ENCODE measurements around the gene HDAC4. TPM values are rescaled to one million over a fixed set of nuclear protein-coding genes. Genes with fewer than 3 reads are reported as not detected.
A peak's percentile ranks its signal among the peaks of the same experiment; 100 is the strongest.

HDAC4 gene
- total and polyA plus RNA-seq, 9 donors, result 7.0 to 74.0 (median 46.3) TPM

DNA sequence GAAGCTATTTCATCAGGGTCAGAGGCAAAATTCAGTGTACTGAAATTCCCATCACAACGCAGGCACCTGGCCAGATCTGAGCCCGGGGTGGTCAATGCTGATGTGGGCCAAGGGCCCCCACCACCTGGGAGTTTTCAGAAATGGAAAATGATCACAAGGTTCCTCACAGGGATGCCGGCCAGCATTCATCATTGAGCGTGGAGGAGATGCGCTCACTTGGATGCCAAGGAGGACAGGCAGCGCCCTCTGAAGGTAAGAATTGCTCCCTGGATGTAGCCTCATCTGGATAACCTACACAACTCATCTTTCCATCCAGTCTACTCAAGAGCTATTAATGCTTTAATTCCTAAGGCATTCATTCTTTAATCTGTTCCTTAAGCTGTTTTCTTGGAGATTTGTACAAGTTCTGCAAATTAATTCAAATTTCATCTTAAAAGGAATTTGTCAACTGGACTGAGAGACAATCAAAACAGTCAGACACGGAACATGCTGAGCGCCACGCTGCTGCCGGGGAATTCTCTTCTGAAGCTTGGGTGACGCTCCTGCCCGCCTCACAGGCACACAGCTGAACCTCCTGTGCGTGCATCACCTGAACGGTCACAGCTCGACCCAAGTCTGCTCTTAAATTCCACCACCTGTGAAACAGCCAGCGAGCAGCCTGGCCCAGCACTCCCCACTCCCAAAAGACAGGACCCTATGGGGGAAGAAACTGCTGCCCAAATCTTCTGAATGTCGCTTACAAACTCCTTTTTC is 206.7 kb downstream of the HDAC4 start:
- no peaks in the 10 kb centered on the region for H3K36me3 ChIP-seq
- WGBS, 3 donors, result 70 to 75% (median 70%) methylated on average over 17 of the region's 17 CpGs
- no peak overlapping the region for H3K4me3 ChIP-seq
- no peaks in the 10 kb centered on the region for H3K9me3 ChIP-seq
- TF ChIP-seq POLR2A (IDR thresholded peaks at IDR 0.05), result no peak
- TF ChIP-seq EP300 (IDR thresholded peaks at IDR 0.05), result no peak
- no peaks in the 10 kb centered on the region for H3K27me3 ChIP-seq
- H3K4me1 ChIP-seq (ENCODE audit: insufficient read depth), result peaks cover 3% of the 10 kb centered on the region
- no peak overlapping the region for H3K27ac ChIP-seq
- peak in 4 of 5 donors; percentile 19 to 31 (median 26) for DNase-seq
- intact Hi-C loops (cut with DNase I), result loop anchor here in 1 of 4 donors (10.0 kb wide), 1 partner anchor 701 kb away; no protein-coding TSS in a partner anchor

DNA sequence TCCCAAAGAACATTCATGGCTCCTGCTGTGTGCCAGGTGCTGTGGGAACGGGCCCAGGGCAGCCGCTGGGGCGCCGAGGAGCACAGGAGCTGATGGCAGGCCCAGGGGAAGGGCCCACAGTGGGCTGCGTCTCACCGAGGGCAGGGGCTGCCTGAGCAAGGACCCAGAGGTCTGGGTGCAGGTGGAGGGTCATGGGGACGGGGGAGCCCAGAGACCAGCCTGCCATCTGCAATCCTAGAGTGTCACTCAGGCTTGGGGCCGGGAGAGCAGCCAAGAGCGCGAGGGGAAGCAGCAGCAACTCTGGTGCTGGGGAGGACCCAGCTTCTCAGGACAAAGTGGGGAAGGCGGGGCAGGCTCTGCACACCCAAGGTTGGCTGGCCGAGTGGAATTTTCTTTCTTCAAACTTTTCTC is 207.4 kb downstream of the HDAC4 start:
- DNase-seq, result peak in 3 of 5 donors; percentile 16 to 29 (median 22)
- H3K36me3 ChIP-seq, result no peaks in the 10 kb centered on the region
- H3K9me3 ChIP-seq, result peaks cover 0 to 3% of the 10 kb centered on the region in 2 donors
- H3K27me3 ChIP-seq, result no peaks in the 10 kb centered on the region
- H3K4me3 ChIP-seq, result no peak overlapping the region
- TF ChIP-seq, protein P1, sequence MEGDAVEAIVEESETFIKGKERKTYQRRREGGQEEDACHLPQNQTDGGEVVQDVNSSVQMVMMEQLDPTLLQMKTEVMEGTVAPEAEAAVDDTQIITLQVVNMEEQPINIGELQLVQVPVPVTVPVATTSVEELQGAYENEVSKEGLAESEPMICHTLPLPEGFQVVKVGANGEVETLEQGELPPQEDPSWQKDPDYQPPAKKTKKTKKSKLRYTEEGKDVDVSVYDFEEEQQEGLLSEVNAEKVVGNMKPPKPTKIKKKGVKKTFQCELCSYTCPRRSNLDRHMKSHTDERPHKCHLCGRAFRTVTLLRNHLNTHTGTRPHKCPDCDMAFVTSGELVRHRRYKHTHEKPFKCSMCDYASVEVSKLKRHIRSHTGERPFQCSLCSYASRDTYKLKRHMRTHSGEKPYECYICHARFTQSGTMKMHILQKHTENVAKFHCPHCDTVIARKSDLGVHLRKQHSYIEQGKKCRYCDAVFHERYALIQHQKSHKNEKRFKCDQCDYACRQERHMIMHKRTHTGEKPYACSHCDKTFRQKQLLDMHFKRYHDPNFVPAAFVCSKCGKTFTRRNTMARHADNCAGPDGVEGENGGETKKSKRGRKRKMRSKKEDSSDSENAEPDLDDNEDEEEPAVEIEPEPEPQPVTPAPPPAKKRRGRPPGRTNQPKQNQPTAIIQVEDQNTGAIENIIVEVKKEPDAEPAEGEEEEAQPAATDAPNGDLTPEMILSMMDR (IDR thresholded peaks at IDR 0.05), result no peak
- TF ChIP-seq EP300 (IDR thresholded peaks at IDR 0.05) (no peak), POLR2A (IDR thresholded peaks at IDR 0.05) (no peak)
- WGBS, 3 donors, result 87 to 93% (median 90%) methylated on average over 12 of the region's 12 CpGs
- peaks cover 3% of the 10 kb centered on the region for H3K4me1 ChIP-seq (ENCODE audit: insufficient read depth)
- no peak overlapping the region for H3K27ac ChIP-seq
- intact Hi-C loops (cut with DNase I), result loop anchor here in 1 of 4 donors (10.0 kb wide), 1 partner anchor 701 kb away; no protein-coding TSS in a partner anchor

DNA sequence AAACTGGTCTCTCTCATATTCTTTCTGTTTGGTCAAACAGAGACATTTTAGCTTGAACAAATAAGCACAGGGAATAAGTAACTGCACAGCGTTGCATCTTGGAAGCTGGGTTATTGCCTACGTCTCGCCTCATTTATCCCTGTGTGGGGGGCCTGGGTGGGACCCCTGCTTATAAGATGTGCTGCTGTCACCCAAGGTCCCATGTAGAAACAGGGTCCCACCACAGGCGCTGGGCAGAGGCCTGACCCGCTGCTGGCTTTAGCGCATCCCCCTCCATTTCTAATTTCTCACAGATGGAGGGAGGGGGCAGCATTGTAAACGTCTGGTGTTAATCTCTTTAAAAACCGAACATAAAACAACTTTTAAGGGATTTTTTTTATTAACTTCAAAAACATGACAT is 207.8 kb downstream of the HDAC4 start:
- Histone ChIP-seq H3K9me3 (peaks cover 0 to 5% of the 10 kb centered on the region in 2 donors), H3K4me1 (ENCODE audit: insufficient read depth) (peaks cover 2% of the 10 kb centered on the region), H3K27me3 (no peaks in the 10 kb centered on the region), H3K27ac (no peak overlapping the region), H3K4me3 (no peak overlapping the region), H3K36me3 (no peaks in the 10 kb centered on the region)
- WGBS, 3 donors, result 82 to 88% (median 83%) methylated on average over 8 of the region's 8 CpGs
- intact Hi-C loops (cut with DNase I), result loop anchor here in 1 of 4 donors (10.0 kb wide), 1 partner anchor 702 kb away; no protein-coding TSS in a partner anchor
- TF ChIP-seq POLR2A (IDR thresholded peaks at IDR 0.05) (no peak), EP300 (IDR thresholded peaks at IDR 0.05) (no peak)
- TF ChIP-seq, protein P1 (IDR thresholded peaks at IDR 0.05), result no peak
- peak in 1 of 5 donors; percentile 9 for DNase-seq

DNA sequence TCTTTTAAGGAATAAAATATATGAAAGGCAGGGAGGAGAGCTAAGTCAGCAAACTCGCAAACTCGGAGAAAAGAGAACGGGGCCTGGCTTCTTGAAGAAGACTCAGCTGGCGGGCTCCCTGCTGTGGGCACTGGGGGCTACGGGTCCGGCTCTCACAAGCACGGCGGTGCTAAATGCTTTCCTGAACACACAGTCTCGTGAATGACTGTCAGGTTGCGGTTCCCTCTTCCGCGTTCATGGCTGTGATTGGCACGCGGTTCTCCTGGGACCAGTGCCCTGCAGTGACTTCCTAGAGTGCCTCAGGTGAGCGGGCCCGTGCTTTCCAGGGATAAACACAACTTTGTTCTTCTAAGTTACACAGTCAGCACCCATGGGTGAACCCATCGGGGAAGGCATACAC is 208.4 kb downstream of the HDAC4 start:
- Histone ChIP-seq H3K27me3 (no peaks in the 10 kb centered on the region), H3K36me3 (no peaks in the 10 kb centered on the region), H3K9me3 (peaks cover 0 to 5% of the 10 kb centered on the region in 2 donors), H3K4me3 (no peak overlapping the region), H3K4me1 (ENCODE audit: insufficient read depth) (peaks cover 2% of the 10 kb centered on the region), H3K27ac (no peak overlapping the region)
- DNase-seq, result peak in 1 of 5 donors; percentile 14
- TF ChIP-seq EP300 (IDR thresholded peaks at IDR 0.05), result no peak
- TF ChIP-seq, protein P1 (IDR thresholded peaks at IDR 0.05), result no peak
- 84 to 89% (median 89%) methylated on average over 17 of the region's 17 CpGs for WGBS, 3 donors
- intact Hi-C loops (cut with DNase I), result loop anchor here in 1 of 4 donors (10.0 kb wide), 1 partner anchor 702 kb away; no protein-coding TSS in a partner anchor
